ENCODE results near the gene LPP.

DNA sequence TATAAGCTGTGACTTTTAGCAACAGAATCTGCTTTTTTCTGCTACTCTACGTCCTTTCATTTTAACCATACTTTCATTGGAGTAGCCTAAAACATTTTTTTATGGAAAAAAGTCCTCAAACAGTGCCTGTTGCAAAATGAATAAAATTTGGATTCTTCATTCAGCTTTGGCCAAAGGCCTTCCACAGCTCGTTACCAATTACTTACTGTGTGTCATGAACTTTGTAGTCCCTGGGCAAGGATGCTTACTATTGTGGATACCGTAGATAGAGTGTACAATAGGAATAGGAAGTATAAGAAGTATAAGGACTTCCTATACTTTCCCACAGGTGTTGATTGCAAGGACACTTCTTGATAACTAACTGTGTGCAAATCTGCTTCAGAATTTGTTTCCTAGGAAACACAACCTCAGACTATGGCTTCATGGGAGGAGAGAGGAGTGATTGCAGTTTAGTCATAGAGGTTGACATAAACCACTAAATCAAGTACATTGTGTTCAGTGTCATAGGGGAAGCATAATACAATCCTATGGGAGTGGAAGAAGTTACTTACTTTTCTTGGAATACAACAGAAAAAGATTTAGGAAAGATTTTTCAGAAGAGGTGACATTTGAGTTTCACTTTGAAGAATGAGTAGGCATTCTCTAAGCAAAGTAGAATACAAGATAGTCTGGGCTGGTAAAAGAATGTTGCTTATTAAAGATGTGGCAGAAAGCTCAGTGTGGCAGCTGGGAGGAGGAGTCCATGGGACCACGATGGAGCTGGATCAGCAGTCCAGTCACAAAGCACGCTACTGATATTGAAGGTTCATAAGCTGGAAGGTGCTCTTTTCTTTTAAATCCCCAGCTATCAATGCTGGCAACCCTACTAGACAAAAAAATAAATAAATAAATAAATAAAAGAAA is 708.1 kb downstream of the LPP start:
- TF ChIP-seq CTBP1 (IDR thresholded peaks at IDR 0.05; ENCODE audit: borderline replicate concordance) (no peak), BHLHE40 (IDR thresholded peaks at IDR 0.05; ENCODE audit: borderline replicate concordance) (no peak), SP1 (IDR thresholded peaks at IDR 0.05) (no peak), SUZ12 (IDR thresholded peaks at IDR 0.05) (no peak), TARDBP (IDR thresholded peaks at IDR 0.05) (no peak), HDGF (IDR thresholded peaks at IDR 0.05; ENCODE audit: borderline replicate concordance) (no peak), LEF1 (IDR thresholded peaks at IDR 0.05; ENCODE audit: borderline replicate concordance) (no peak), NFRKB (IDR thresholded peaks at IDR 0.05) (no peak), FOXA1 (IDR thresholded peaks at IDR 0.05) (no peak), L3MBTL2 (conservative IDR thresholded peaks at IDR 0.05) (no peak), FOXK2 (IDR thresholded peaks at IDR 0.05) (no peak)
- TF ChIP-seq, protein P1, sequence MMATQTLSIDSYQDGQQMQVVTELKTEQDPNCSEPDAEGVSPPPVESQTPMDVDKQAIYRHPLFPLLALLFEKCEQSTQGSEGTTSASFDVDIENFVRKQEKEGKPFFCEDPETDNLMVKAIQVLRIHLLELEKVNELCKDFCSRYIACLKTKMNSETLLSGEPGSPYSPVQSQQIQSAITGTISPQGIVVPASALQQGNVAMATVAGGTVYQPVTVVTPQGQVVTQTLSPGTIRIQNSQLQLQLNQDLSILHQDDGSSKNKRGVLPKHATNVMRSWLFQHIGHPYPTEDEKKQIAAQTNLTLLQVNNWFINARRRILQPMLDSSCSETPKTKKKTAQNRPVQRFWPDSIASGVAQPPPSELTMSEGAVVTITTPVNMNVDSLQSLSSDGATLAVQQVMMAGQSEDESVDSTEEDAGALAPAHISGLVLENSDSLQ (IDR thresholded peaks at IDR 0.05) = no peak
